WTC11 (cell line): ENCODE results near the gene OTOG. TPM values are rescaled to one million over a fixed set of nuclear protein-coding genes. Genes with fewer than 3 reads are reported as not detected.

Experiments used
- ATAC-seq: fragments of 200-7000 bp; cut with Tn5 transposase; 2 replicates; pipeline ENCODE4 v1.10.0; 2021; ENCODE audit warnings: mild to moderate bottlenecking, moderate library complexity
- CTCF ChIA-PET: fragments of 300-600 bp; sonication (Branson Sonifier 250); formaldehyde crosslinking; loops from one replicate; lab custom pipeline; 2021; ENCODE audit warnings: antibody characterized with exemption; lab: Charles Lee
- POLR2A ChIA-PET: fragments of 350-600 bp; sonication (Branson Sonifier 250); formaldehyde crosslinking; loops from one replicate; lab custom pipeline; 2021; ENCODE audit warnings: antibody characterized with exemption; lab: Charles Lee
- DNase-seq: peaks from one replicate; pipeline ENCODE4 v3.0.0; 2021; ENCODE audit warnings: low spot score
- H3K27ac Mint-ChIP-seq: 2 replicates; pipeline ENCODE4 v1.8.0; 2021; ENCODE audit warnings: mixed read lengths
- H3K27me3 Mint-ChIP-seq: 2 replicates; pipeline ENCODE4 v1.8.0; 2021; ENCODE audit warnings: low read depth, mild to moderate bottlenecking, moderate library complexity, mixed read lengths
- H3K36me3 Mint-ChIP-seq: 2 replicates; pipeline ENCODE4 v1.8.0; 2021; ENCODE audit warnings: mixed read lengths
- H3K4me1 Mint-ChIP-seq: 2 replicates; pipeline ENCODE4 v1.8.0; 2022; ENCODE audit warnings: mixed read lengths
- H3K4me3 Mint-ChIP-seq: 2 replicates; pipeline ENCODE4 v1.8.0; 2021; ENCODE audit warnings: mild to moderate bottlenecking, moderate library complexity, mixed read lengths
- H3K9me3 Mint-ChIP-seq: 2 replicates; pipeline ENCODE4 v1.8.0; 2021; ENCODE audit warnings: mixed read lengths
- EMX1 ChIP-seq: fragments of 250-450 bp; sonication (Bioruptor Pico); IDR thresholded peaks from 2 replicates; pipeline ENCODE4 v1.8.0; 2021; ENCODE audit warnings: mild to moderate bottlenecking
- JUN ChIP-seq: sonication (generic); formaldehyde crosslinking; IDR thresholded peaks from 2 replicates; pipeline ENCODE4 v1.8.0; 2023; ENCODE audit warnings: mild to moderate bottlenecking, missing genetic modification reagents
- NR2C2 ChIP-seq: sonication (generic); formaldehyde crosslinking; IDR thresholded peaks from 2 replicates; pipeline ENCODE4 v1.8.0; 2022; ENCODE audit warnings: mild to moderate bottlenecking, missing genetic modification reagents
- RORB ChIP-seq: fragments of 250-450 bp; sonication (Bioruptor Pico); IDR thresholded peaks from 2 replicates; pipeline ENCODE4 v1.9.0; 2021; ENCODE audit warnings: mild to moderate bottlenecking
- SOX15 ChIP-seq: fragments of 250-450 bp; sonication (Bioruptor Pico); IDR thresholded peaks from 2 replicates; pipeline ENCODE4 v1.9.0; 2021; ENCODE audit warnings: mild to moderate bottlenecking
- SP1 ChIP-seq: sonication (generic); formaldehyde crosslinking; conservative IDR thresholded peaks from 2 replicates; pipeline ENCODE4 v1.8.1; 2022; ENCODE audit warnings: missing genetic modification reagents
- TCF7 ChIP-seq: sonication (generic); formaldehyde crosslinking; IDR thresholded peaks from 2 replicates; pipeline ENCODE4 v1.8.0; 2022; ENCODE audit warnings: mild to moderate bottlenecking, low read depth, missing genetic modification reagents, moderate library complexity
- ZNF121 ChIP-seq: sonication (generic); formaldehyde crosslinking; IDR thresholded peaks from 2 replicates; pipeline ENCODE4 v1.8.0; 2023; ENCODE audit warnings: missing genetic modification reagents
- ZNF138 ChIP-seq: sonication (generic); formaldehyde crosslinking; conservative IDR thresholded peaks from 2 replicates; pipeline ENCODE4 v1.8.1; 2022; ENCODE audit warnings: mild to moderate bottlenecking, moderate library complexity, missing genetic modification reagents
- ZNF219 ChIP-seq: sonication (generic); formaldehyde crosslinking; IDR thresholded peaks from 2 replicates; pipeline ENCODE4 v1.8.0; 2023; ENCODE audit warnings: missing genetic modification reagents, mild to moderate bottlenecking, borderline replicate concordance
- ZNF416 ChIP-seq: fragments of 250-450 bp; sonication (Bioruptor Pico); IDR thresholded peaks from 2 replicates; pipeline ENCODE4 v1.9.0; 2021; ENCODE audit warnings: mild to moderate bottlenecking, inconsistent platforms
- ZNF423 ChIP-seq: fragments of 250-450 bp; sonication (Bioruptor Pico); IDR thresholded peaks from 2 replicates; pipeline ENCODE4 v2.1.2; 2022; ENCODE audit warnings: mild to moderate bottlenecking, moderate library complexity
- total RNA-seq: library from RNA; stranded (reverse); gene quantifications from 3 replicates; pipeline ENCODE4 v1.2.3, GENCODE V29; 2021
- TF ChIP-seq, protein P1 (sequence below): fragments of 200-600 bp; IDR thresholded peaks from 2 replicates; pipeline ENCODE4 v1.8.0; 2022; ENCODE audit warnings: antibody characterized with exemption
- TF ChIP-seq, protein P2 (sequence below): sonication (generic); formaldehyde crosslinking; IDR thresholded peaks from 2 replicates; pipeline ENCODE4 v1.8.1; 2023; ENCODE audit warnings: mild to moderate bottlenecking, missing genetic modification reagents, borderline replicate concordance
- TF ChIP-seq, protein P3 (sequence below): fragments of 250-450 bp; sonication (Bioruptor Pico); IDR thresholded peaks from 2 replicates; pipeline ENCODE4 v1.9.0; 2021; ENCODE audit warnings: mild to moderate bottlenecking
- TF ChIP-seq, protein P4 (sequence below): fragments of 250-450 bp; sonication (Bioruptor Pico); IDR thresholded peaks from 2 replicates; pipeline ENCODE4 v1.8.0; 2021; ENCODE audit warnings: mild to moderate bottlenecking
- TF ChIP-seq, protein P5 (sequence below): sonication (generic); formaldehyde crosslinking; IDR thresholded peaks from 2 replicates; pipeline ENCODE4 v1.8.0; 2022; ENCODE audit warnings: mild to moderate bottlenecking, missing genetic modification reagents
- TF ChIP-seq, protein P6 (sequence below): sonication (generic); formaldehyde crosslinking; IDR thresholded peaks from 2 replicates; pipeline ENCODE4 v1.8.1; 2022; ENCODE audit warnings: mild to moderate bottlenecking, missing genetic modification reagents, moderate library complexity, borderline replicate concordance
- TF ChIP-seq, protein P7 (sequence below): sonication (generic); formaldehyde crosslinking; IDR thresholded peaks from 2 replicates; pipeline ENCODE4 v1.8.1; 2022; ENCODE audit warnings: mild to moderate bottlenecking, moderate library complexity, missing genetic modification reagents
- TF ChIP-seq, protein P8 (sequence below): fragments of 250-450 bp; sonication (Bioruptor Pico); IDR thresholded peaks from 2 replicates; pipeline ENCODE4 v2.1.2; 2022; ENCODE audit warnings: mild to moderate bottlenecking, moderate library complexity

OTOG gene
- total RNA-seq, 1 experiment from 2014 or later = 1.4 TPM

DNA sequence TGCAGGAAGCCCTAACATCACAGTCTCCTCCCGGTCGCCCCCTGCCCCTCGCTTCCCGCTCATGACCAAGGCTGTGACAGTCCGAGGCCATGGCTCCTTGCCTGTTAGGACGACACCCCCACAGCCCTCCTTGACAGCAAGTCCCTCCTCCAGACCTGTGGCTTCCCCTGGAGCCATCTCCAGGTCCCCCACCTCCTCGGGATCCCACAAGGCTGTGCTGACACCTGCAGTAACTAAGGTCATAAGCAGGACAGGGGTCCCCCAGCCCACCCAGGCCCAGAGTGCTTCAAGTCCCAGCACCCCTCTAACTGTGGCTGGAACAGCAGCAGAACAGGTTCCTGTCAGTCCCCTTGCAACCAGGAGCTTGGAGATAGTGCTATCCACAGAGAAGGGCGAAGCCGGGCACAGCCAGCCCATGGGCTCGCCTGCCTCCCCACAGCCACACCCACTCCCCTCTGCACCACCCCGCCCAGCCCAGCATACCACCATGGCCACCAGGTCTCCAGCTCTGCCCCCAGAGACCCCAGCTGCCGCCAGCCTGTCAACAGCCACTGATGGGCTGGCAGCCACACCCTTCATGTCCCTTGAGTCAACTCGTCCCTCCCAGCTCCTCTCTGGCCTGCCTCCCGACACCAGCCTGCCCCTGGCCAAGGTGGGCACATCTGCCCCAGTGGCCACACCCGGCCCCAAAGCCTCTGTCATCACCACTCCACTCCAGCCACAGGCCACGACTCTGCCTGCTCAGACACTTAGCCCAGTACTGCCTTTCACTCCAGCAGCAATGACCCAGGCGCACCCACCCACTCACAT, 63.2 kb downstream of the OTOG start:
- no peak for ATAC-seq

DNA sequence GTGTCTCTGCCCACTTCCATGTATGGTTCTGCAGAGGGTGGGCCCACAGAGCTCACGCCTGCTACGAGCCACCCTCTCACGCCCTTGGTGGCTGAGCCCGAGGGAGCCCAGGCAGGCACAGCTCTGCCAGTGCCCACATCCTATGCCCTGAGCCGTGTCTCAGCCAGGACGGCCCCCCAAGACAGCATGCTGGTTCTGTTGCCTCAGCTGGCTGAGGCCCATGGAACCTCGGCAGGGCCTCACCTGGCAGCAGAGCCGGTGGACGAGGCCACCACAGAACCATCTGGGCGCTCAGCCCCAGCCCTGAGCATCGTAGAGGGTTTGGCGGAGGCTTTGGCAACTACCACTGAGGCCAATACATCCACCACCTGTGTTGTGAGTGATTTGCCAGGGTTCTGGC, 64.0 kb downstream of the OTOG start:
- Mint-ChIP-seq H3K27ac (no peak overlapping the region), H3K9me3 (no peaks in the 10 kb centered on the region), H3K27me3 (peaks cover 3% of the 10 kb centered on the region), H3K4me1 (peaks cover 6% of the 10 kb centered on the region; the same call in 1 of the 2 replicates), H3K4me3 (no peak overlapping the region), H3K36me3 (no peaks in the 10 kb centered on the region)
- DNase-seq (no peak), ATAC-seq (no peak)
- ChIA-PET POLR2A (no interaction called here), CTCF (interaction anchor here (3.2 kb wide), 1 partner anchor 12 kb away, joined by 14 read pairs; no protein-coding TSS in a partner anchor)
- TF ChIP-seq, protein P1, sequence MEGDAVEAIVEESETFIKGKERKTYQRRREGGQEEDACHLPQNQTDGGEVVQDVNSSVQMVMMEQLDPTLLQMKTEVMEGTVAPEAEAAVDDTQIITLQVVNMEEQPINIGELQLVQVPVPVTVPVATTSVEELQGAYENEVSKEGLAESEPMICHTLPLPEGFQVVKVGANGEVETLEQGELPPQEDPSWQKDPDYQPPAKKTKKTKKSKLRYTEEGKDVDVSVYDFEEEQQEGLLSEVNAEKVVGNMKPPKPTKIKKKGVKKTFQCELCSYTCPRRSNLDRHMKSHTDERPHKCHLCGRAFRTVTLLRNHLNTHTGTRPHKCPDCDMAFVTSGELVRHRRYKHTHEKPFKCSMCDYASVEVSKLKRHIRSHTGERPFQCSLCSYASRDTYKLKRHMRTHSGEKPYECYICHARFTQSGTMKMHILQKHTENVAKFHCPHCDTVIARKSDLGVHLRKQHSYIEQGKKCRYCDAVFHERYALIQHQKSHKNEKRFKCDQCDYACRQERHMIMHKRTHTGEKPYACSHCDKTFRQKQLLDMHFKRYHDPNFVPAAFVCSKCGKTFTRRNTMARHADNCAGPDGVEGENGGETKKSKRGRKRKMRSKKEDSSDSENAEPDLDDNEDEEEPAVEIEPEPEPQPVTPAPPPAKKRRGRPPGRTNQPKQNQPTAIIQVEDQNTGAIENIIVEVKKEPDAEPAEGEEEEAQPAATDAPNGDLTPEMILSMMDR = no peak
- TF ChIP-seq, protein P2, sequence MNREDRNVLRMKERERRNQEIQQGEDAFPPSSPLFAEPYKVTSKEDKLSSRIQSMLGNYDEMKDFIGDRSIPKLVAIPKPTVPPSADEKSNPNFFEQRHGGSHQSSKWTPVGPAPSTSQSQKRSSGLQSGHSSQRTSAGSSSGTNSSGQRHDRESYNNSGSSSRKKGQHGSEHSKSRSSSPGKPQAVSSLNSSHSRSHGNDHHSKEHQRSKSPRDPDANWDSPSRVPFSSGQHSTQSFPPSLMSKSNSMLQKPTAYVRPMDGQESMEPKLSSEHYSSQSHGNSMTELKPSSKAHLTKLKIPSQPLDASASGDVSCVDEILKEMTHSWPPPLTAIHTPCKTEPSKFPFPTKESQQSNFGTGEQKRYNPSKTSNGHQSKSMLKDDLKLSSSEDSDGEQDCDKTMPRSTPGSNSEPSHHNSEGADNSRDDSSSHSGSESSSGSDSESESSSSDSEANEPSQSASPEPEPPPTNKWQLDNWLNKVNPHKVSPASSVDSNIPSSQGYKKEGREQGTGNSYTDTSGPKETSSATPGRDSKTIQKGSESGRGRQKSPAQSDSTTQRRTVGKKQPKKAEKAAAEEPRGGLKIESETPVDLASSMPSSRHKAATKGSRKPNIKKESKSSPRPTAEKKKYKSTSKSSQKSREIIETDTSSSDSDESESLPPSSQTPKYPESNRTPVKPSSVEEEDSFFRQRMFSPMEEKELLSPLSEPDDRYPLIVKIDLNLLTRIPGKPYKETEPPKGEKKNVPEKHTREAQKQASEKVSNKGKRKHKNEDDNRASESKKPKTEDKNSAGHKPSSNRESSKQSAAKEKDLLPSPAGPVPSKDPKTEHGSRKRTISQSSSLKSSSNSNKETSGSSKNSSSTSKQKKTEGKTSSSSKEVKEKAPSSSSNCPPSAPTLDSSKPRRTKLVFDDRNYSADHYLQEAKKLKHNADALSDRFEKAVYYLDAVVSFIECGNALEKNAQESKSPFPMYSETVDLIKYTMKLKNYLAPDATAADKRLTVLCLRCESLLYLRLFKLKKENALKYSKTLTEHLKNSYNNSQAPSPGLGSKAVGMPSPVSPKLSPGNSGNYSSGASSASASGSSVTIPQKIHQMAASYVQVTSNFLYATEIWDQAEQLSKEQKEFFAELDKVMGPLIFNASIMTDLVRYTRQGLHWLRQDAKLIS = no peak
- TF ChIP-seq TCF7 (CRISPR knock-in tag) (no peak), RORB (CRISPR knock-in tag) (no peak), JUN (no peak), EMX1 (CRISPR knock-in tag) (no peak)

More for the DNA sequence above, 63.2 kb downstream of the OTOG start:
- Mint-ChIP-seq H3K4me3 (no peak overlapping the region), H3K36me3 (no peaks in the 10 kb centered on the region), H3K27ac (no peak overlapping the region), H3K27me3 (no peaks in the 10 kb centered on the region; the same call in none of the 2 replicates), H3K9me3 (no peaks in the 10 kb centered on the region), H3K4me1 (peaks cover 6% of the 10 kb centered on the region; the same call in 1 of the 2 replicates)
- TF ChIP-seq SOX15 = no peak
- TF ChIP-seq, protein P3, sequence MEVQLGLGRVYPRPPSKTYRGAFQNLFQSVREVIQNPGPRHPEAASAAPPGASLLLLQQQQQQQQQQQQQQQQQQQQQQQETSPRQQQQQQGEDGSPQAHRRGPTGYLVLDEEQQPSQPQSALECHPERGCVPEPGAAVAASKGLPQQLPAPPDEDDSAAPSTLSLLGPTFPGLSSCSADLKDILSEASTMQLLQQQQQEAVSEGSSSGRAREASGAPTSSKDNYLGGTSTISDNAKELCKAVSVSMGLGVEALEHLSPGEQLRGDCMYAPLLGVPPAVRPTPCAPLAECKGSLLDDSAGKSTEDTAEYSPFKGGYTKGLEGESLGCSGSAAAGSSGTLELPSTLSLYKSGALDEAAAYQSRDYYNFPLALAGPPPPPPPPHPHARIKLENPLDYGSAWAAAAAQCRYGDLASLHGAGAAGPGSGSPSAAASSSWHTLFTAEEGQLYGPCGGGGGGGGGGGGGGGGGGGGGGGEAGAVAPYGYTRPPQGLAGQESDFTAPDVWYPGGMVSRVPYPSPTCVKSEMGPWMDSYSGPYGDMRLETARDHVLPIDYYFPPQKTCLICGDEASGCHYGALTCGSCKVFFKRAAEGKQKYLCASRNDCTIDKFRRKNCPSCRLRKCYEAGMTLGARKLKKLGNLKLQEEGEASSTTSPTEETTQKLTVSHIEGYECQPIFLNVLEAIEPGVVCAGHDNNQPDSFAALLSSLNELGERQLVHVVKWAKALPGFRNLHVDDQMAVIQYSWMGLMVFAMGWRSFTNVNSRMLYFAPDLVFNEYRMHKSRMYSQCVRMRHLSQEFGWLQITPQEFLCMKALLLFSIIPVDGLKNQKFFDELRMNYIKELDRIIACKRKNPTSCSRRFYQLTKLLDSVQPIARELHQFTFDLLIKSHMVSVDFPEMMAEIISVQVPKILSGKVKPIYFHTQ (CRISPR knock-in tag) = no peak
- no peak for TF ChIP-seq SP1 (CRISPR knock-in tag)
- TF ChIP-seq, protein P4, sequence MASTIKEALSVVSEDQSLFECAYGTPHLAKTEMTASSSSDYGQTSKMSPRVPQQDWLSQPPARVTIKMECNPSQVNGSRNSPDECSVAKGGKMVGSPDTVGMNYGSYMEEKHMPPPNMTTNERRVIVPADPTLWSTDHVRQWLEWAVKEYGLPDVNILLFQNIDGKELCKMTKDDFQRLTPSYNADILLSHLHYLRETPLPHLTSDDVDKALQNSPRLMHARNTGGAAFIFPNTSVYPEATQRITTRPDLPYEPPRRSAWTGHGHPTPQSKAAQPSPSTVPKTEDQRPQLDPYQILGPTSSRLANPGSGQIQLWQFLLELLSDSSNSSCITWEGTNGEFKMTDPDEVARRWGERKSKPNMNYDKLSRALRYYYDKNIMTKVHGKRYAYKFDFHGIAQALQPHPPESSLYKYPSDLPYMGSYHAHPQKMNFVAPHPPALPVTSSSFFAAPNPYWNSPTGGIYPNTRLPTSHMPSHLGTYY = no peak
- TF ChIP-seq ZNF416 (CRISPR knock-in tag) = no peak
- no peak for TF ChIP-seq ZNF423
- no peak for TF ChIP-seq ZNF138 (CRISPR knock-in tag)
- no peak for TF ChIP-seq ZNF219 (CRISPR knock-in tag)
- TF ChIP-seq, protein P5, sequence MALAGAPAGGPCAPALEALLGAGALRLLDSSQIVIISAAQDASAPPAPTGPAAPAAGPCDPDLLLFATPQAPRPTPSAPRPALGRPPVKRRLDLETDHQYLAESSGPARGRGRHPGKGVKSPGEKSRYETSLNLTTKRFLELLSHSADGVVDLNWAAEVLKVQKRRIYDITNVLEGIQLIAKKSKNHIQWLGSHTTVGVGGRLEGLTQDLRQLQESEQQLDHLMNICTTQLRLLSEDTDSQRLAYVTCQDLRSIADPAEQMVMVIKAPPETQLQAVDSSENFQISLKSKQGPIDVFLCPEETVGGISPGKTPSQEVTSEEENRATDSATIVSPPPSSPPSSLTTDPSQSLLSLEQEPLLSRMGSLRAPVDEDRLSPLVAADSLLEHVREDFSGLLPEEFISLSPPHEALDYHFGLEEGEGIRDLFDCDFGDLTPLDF (CRISPR knock-in tag) = no peak
- no peak for TF ChIP-seq NR2C2 (CRISPR knock-in tag)
- TF ChIP-seq, protein P6, sequence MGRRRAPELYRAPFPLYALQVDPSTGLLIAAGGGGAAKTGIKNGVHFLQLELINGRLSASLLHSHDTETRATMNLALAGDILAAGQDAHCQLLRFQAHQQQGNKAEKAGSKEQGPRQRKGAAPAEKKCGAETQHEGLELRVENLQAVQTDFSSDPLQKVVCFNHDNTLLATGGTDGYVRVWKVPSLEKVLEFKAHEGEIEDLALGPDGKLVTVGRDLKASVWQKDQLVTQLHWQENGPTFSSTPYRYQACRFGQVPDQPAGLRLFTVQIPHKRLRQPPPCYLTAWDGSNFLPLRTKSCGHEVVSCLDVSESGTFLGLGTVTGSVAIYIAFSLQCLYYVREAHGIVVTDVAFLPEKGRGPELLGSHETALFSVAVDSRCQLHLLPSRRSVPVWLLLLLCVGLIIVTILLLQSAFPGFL = no peak
- TF ChIP-seq, protein P7, sequence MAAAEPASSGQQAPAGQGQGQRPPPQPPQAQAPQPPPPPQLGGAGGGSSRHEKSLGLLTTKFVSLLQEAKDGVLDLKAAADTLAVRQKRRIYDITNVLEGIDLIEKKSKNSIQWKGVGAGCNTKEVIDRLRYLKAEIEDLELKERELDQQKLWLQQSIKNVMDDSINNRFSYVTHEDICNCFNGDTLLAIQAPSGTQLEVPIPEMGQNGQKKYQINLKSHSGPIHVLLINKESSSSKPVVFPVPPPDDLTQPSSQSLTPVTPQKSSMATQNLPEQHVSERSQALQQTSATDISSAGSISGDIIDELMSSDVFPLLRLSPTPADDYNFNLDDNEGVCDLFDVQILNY (CRISPR knock-in tag) = no peak
- TF ChIP-seq, protein P8, sequence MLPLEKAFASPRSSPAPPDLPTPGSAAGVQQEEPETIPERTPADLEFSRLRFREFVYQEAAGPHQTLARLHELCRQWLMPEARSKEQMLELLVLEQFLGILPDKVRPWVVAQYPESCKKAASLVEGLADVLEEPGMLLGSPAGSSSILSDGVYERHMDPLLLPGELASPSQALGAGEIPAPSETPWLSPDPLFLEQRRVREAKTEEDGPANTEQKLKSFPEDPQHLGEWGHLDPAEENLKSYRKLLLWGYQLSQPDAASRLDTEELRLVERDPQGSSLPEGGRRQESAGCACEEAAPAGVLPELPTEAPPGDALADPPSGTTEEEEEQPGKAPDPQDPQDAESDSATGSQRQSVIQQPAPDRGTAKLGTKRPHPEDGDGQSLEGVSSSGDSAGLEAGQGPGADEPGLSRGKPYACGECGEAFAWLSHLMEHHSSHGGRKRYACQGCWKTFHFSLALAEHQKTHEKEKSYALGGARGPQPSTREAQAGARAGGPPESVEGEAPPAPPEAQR (CRISPR knock-in tag) = no peak
- no peak for TF ChIP-seq ZNF121
- no peak for DNase-seq
- POLR2A ChIA-PET = no interaction called here
- CTCF ChIA-PET = interaction anchor here (3.2 kb wide), 1 partner anchor 11 kb away, joined by 14 read pairs; no protein-coding TSS in a partner anchor
